Measurements from ENCODE around the gene CYP46A1.

The CYP46A1 gene

DNA sequence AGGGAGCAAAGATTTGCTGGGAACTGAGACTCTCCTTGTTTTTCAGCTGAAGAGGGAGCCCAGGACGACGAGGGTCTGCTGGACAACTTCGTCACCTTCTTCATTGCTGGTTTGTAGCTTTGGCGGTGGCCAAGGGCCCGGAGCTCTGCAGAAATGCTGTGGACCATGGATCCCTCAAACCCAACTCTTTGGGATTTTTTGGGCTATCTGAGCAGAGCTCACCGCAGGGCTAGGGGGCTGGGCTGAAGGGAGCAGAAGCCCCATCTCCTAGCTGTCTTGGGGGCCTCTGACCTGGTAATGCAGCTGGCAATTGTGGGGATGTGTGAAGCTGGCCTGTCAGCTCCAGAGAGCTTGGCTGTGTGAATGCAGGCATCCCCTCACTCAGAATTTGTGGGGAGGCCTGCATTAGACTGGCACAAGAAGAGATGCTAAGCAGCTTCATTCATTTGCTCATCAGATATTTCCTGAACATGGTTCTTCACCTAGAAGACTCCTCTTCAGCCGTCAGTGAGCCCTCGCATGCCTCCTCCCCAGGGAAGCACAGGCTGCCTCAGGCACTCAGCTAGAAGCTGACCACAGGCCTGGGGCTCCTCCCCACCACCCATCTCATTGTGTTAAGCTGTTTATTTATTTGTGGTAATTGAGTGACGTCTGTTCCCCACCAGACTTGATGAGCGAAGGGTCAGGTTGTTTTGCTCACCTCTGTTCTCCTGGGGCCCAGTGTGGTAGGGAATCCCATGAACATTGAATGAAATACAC lies 32.2 kb downstream of the CYP46A1 start:
- H3K4me3 ChIP-seq (ENCODE audit: low read length): no peak overlapping the region
- H3K9ac ChIP-seq (ENCODE audit: low read length): no peak overlapping the region
- no peaks in the 10 kb centered on the region for H3K4me1 ChIP-seq (ENCODE audit: control insufficient read depth, insufficient read depth, low read length)
- no peak overlapping the region for H3K27ac ChIP-seq (ENCODE audit: low read depth, low read length)
- H3K27me3 ChIP-seq (ENCODE audit: control insufficient read depth, insufficient read depth, low read length): no peaks in the 10 kb centered on the region
- no peaks in the 10 kb centered on the region for H3K36me3 ChIP-seq (ENCODE audit: control insufficient read depth, insufficient read depth, low read length)

DNA sequence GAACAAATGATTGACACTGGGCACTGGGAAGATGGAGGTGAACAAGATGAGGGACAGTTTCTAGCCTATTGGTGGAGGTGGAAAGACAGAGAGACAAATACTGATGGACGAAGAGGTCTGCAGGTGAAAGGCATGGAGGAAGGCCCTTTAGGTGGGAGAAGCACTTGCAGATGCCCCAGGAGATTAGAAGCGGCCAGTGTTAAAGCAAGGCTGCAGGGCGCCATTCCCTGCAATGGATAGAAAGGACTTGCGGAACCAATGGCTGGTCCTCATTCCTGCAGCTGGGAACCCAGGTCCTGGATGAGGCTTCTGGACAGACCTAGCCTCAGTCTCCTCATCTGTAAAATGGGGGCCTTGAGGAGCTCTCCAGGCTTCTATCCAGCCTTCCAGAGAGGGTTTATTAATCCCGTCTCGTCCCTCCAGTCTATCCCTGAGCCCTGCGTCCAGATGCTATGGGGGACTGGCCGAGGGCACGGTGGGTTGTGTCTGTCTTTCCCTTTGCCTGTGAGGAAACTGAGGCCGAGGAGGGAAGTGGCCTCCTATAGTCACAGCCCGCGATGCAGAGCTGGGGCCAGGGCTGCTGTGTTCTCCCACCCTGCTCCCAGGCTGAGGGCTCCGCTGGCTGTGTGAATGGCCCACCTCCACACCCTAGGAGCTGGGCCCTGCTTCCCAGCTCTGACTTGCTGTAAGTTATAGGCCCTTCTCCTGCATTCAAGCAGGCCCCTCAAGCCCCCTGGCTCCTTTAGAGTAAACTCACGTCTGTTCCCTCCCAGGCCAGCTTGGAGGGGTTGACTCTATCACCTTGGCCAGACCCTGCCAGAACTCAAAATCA lies 33.0 kb downstream of the CYP46A1 start:
- Histone ChIP-seq H3K4me1 (ENCODE audit: control insufficient read depth, insufficient read depth, low read length) (no peaks in the 10 kb centered on the region), H3K9ac (ENCODE audit: low read length) (no peak overlapping the region), H3K27ac (ENCODE audit: low read depth, low read length) (no peak overlapping the region), H3K36me3 (ENCODE audit: control insufficient read depth, insufficient read depth, low read length) (no peaks in the 10 kb centered on the region), H3K27me3 (ENCODE audit: control insufficient read depth, insufficient read depth, low read length) (no peaks in the 10 kb centered on the region), H3K4me3 (ENCODE audit: low read length) (no peak overlapping the region)

DNA sequence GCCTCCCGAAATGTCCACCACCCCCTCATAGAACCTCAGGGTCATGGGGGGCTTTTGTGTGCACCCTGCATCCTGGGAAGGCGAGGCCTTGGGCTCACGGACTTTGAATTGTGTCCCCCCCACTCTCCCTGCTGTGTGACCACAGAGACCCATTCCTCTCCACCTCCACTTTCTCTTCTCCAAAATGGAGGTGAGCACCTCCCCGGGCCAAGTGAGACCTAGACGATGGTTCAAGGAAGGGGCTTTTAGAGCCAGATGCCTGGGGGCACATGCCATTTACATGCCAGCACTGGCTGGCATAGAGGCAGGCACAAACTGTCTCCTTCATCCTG lies 33.5 kb downstream of the CYP46A1 start:
- no peaks in the 10 kb centered on the region for H3K4me1 ChIP-seq (ENCODE audit: control insufficient read depth, insufficient read depth, low read length)

DNA sequence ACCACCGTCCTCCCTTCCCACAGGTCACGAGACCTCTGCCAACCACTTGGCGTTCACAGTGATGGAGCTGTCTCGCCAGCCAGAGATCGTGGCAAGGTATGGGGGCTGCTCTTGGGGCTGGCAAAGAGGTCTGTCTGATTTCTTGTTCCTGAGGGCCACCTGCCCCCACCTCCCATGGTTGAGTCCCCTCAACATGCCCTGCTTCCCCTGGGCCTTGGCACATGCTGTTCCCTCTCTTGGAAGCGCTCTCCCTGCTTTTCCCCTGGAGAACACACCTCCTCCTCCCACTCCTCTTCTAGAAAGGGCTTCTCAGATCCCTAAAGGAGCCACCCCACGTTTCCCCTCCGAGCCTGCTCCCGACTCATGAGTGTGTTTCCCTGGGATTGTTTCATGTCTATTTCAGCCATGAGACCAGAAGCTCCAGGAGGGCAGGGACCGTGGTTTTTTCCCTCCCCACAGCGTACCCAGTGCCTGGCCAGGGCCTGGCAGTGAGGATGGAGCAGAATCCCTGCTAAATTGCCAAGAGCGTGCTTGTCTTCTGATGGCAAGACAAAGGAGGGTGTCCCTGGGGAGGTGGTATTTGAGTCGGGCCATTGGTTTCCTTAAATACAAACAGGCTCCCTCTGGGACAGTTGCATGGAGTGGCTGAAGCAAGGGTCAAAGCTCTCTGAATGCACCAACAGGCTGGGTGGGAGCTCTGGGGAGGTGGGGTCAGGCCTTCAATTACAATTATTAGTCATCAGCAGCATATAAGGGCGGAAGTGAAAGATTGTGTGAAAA lies 34.1 kb downstream of the CYP46A1 start:
- no peaks in the 10 kb centered on the region for H3K4me1 ChIP-seq (ENCODE audit: control insufficient read depth, insufficient read depth, low read length)
- no peaks in the 10 kb centered on the region for H3K36me3 ChIP-seq (ENCODE audit: control insufficient read depth, insufficient read depth, low read length)
- H3K4me3 ChIP-seq (ENCODE audit: low read length): no peak overlapping the region
- H3K9ac ChIP-seq (ENCODE audit: low read length): no peak overlapping the region
- no peak overlapping the region for H3K27ac ChIP-seq (ENCODE audit: low read depth, low read length)
- H3K27me3 ChIP-seq (ENCODE audit: control insufficient read depth, insufficient read depth, low read length): no peaks in the 10 kb centered on the region

More for the DNA sequence above, 33.5 kb downstream of the CYP46A1 start:
- H3K9ac ChIP-seq (ENCODE audit: low read length): no peak overlapping the region
- no peak overlapping the region for H3K4me3 ChIP-seq (ENCODE audit: low read length)
- no peaks in the 10 kb centered on the region for H3K27me3 ChIP-seq (ENCODE audit: control insufficient read depth, insufficient read depth, low read length)
- no peak overlapping the region for H3K27ac ChIP-seq (ENCODE audit: low read depth, low read length)
- H3K36me3 ChIP-seq (ENCODE audit: control insufficient read depth, insufficient read depth, low read length): no peaks in the 10 kb centered on the region

DNA sequence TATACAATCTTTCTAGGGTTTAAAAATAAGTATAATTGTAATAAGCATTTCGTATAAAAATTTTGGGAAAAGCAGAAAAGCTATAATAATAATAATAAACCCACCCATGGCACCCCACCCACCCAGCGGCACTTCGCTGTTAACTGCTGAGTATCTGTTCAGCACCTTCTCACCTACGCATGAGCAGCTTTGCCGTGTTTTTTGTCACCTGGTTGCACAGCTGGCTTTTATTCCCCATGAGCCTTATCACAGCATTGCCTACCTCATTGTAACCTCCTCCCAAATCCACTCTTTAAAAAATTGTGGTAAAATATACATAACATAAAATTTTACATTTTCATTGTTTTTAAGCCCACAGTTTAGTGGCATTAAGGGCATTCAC lies 34.7 kb downstream of the CYP46A1 start:
- H3K27me3 ChIP-seq (ENCODE audit: control insufficient read depth, insufficient read depth, low read length): no peaks in the 10 kb centered on the region
- no peak overlapping the region for H3K9ac ChIP-seq (ENCODE audit: low read length)
- no peaks in the 10 kb centered on the region for H3K4me1 ChIP-seq (ENCODE audit: control insufficient read depth, insufficient read depth, low read length)
- H3K4me3 ChIP-seq (ENCODE audit: low read length): no peak overlapping the region
- no peak overlapping the region for H3K27ac ChIP-seq (ENCODE audit: low read depth, low read length)
- no peaks in the 10 kb centered on the region for H3K36me3 ChIP-seq (ENCODE audit: control insufficient read depth, insufficient read depth, low read length)

DNA sequence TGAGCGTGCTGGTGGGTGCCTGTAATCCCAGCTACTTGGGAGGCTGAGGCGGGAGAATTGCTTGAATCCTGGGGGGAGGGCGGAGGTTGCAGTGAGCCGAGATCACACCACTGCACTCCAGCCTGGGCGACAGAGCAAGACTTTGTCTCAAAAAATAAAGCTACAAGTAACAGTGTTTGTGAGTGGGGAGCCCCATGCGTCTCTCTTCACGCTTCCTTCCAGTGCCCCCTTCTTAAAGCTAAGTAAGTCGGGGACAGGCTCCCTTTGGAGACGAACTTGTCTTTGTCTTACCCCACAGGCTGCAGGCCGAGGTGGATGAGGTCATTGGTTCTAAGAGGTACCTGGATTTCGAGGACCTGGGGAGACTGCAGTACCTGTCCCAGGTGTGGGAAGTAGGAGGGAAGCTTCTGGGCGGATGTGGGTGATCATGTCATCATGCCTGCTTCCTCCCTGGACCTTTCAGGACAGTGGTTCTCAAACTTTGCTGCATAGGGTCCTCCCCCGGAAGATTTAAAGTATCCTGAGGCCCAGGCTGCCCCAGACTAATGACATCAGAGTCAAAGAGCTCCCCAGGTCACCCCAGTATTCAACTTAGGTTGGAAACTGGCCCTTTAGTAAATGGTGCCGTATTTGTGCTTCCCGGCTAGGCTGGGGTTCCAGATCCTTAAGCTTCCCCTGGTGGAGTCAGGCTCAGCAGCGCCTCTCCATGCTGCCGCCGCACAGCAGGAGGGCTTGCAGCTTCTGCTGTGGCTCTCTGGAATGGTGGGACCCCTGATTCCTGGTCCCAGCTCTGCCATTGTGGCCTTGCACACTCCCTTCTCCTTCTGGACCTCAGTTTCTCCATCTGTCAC lies 37.1 kb downstream of the CYP46A1 start:
- H3K27me3 ChIP-seq (ENCODE audit: control insufficient read depth, insufficient read depth, low read length): no peaks in the 10 kb centered on the region
- H3K9ac ChIP-seq (ENCODE audit: low read length): no peak overlapping the region
- H3K27ac ChIP-seq (ENCODE audit: low read depth, low read length): no peak overlapping the region
- H3K4me3 ChIP-seq (ENCODE audit: low read length): no peak overlapping the region
- H3K36me3 ChIP-seq (ENCODE audit: control insufficient read depth, insufficient read depth, low read length): no peaks in the 10 kb centered on the region
- no peaks in the 10 kb centered on the region for H3K4me1 ChIP-seq (ENCODE audit: control insufficient read depth, insufficient read depth, low read length)

DNA sequence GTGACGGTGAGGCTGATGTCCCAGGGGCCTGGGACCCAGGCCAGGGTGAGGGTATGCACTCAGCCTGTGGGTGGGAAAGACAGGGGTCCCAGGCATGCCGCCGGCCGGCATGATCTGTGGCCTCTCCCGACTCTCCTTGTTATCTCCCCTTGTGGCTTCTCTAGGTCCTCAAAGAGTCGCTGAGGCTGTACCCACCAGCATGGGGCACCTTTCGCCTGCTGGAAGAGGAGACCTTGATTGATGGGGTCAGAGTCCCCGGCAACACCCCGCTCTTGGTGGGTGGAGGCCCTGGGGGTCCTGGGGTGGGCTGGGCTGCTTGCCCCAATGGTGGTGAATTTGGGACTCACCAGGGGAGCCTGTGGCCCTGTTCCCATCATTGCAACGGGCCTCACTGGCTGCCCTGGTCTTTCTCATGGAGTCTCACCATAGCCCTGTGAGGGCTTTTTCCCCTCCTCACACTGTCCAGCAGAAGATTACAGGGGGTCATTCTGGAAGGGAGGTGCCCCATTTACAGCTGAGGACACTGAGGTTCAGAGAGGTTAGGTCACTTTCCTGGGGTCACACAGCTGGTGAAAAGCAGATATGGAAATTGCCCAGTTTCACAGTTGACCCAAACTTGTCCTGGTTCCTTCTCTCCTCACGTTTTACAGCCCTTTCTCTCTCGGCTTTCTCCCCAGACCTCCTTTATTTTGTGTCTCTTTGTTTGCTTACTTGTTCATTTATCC lies 37.9 kb downstream of the CYP46A1 start:
- Histone ChIP-seq H3K4me1 (ENCODE audit: control insufficient read depth, insufficient read depth, low read length) (no peaks in the 10 kb centered on the region), H3K27me3 (ENCODE audit: control insufficient read depth, insufficient read depth, low read length) (no peaks in the 10 kb centered on the region), H3K9ac (ENCODE audit: low read length) (no peak overlapping the region), H3K27ac (ENCODE audit: low read depth, low read length) (no peak overlapping the region), H3K4me3 (ENCODE audit: low read length) (no peak overlapping the region), H3K36me3 (ENCODE audit: control insufficient read depth, insufficient read depth, low read length) (no peaks in the 10 kb centered on the region)

DNA sequence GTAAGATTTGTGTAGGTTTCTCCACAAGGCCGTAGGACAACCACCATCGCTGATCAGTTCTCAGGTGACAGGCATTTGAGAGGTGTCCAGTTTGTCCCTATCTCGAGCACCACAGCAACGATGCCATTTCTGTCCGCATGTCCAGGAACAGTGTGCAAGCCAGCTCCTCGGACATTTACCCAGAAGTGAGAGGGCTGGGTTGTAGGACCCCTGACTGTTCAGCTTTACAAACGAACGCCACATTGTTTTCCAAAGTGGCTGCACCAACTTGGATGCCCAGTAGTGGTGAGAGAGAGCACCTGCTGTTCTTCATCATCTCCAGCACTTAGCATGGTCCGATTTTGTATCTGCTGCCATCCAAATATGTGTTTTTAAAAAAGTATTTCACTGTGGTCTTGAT lies 38.6 kb downstream of the CYP46A1 start:
- Histone ChIP-seq H3K9ac (ENCODE audit: low read length) (no peak overlapping the region), H3K27ac (ENCODE audit: low read depth, low read length) (no peak overlapping the region), H3K36me3 (ENCODE audit: control insufficient read depth, insufficient read depth, low read length) (no peaks in the 10 kb centered on the region), H3K4me1 (ENCODE audit: control insufficient read depth, insufficient read depth, low read length) (no peaks in the 10 kb centered on the region), H3K27me3 (ENCODE audit: control insufficient read depth, insufficient read depth, low read length) (no peaks in the 10 kb centered on the region), H3K4me3 (ENCODE audit: low read length) (no peak overlapping the region)

DNA sequence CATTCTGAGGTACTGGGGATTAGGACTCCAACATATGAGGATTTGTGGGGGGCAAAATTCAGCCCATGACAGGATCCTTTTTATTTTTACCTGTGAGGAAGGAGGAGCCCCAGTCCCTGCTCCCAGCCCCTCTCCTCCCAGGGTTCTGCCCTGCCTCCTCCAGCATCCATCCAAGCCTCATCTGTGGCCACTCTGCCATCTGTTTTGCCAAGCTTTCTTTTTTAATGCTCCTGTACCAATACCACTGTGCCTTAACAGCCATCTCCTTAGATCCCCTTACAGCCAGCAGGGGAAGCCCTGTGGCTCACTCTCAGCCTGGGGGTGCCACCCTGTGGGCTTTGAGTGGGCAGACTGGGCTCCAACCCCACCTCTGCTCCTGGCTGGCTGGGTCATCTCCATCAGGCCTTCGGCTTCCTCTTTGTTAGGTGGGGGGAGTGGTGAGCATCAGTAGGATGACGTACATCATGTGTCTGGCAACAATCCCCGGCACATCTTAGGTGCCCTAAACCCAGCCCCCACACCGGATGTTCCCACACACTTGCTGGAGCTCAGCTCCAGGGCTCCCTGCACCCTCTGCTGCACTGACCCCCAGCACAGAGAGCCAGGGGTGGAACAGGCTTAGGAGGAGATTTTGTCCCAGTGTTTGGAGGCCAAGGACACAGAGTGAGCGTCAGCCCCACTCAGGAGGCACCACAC lies 40.2 kb downstream of the CYP46A1 start:
- H3K36me3 ChIP-seq (ENCODE audit: control insufficient read depth, insufficient read depth, low read length): no peaks in the 10 kb centered on the region
- H3K27me3 ChIP-seq (ENCODE audit: control insufficient read depth, insufficient read depth, low read length): no peaks in the 10 kb centered on the region
- H3K4me3 ChIP-seq (ENCODE audit: low read length): no peak overlapping the region
- no peaks in the 10 kb centered on the region for H3K4me1 ChIP-seq (ENCODE audit: control insufficient read depth, insufficient read depth, low read length)
- H3K27ac ChIP-seq (ENCODE audit: low read depth, low read length): no peak overlapping the region
- no peak overlapping the region for H3K9ac ChIP-seq (ENCODE audit: low read length)

DNA sequence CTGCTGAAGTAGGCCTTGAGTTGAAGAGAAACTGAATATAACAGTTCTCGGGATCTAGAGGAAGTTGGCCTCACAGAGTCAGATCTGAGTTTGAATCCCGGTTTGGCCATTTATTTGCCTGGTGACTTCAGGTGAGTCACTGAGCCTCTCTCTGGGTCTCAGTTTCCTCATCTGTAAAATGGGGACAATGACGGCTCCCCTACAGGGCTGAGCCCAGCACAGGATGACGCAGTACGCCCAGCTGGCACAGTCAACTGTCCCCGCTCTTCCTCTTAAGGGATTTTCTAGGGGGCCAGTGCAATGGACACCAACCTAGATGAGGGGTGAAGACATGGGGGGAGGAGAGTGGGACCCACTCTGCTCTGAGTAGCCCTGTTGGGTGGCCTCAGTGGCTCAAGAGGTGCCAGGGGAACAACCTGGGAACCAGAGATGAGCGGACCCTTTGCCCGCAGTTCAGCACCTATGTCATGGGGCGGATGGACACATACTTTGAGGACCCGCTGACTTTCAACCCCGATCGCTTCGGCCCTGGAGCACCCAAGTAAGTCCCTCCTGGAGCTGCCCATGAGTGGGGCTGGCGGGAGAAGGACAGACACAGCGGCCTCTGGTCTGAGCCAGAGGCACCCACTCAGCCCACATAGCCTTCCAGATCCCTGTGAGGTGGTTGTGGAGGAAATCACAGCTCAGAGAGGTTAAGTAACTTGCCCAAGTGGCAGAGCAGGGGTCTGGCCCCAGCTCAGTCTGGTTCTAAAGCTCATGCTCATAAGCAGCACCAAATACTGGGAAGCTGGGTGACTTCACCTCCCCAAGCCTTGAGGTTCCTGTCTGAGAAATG lies 41.1 kb downstream of the CYP46A1 start:
- Histone ChIP-seq H3K4me3 (ENCODE audit: low read length) (no peak overlapping the region), H3K27ac (ENCODE audit: low read depth, low read length) (no peak overlapping the region), H3K9ac (ENCODE audit: low read length) (no peak overlapping the region), H3K4me1 (ENCODE audit: control insufficient read depth, insufficient read depth, low read length) (no peaks in the 10 kb centered on the region), H3K36me3 (ENCODE audit: control insufficient read depth, insufficient read depth, low read length) (no peaks in the 10 kb centered on the region), H3K27me3 (ENCODE audit: control insufficient read depth, insufficient read depth, low read length) (no peaks in the 10 kb centered on the region)

Measured in rectal smooth muscle tissue (tissue), 1 donor.